ENCODE data around the gene GHRH.

GHRH gene

DNA sequence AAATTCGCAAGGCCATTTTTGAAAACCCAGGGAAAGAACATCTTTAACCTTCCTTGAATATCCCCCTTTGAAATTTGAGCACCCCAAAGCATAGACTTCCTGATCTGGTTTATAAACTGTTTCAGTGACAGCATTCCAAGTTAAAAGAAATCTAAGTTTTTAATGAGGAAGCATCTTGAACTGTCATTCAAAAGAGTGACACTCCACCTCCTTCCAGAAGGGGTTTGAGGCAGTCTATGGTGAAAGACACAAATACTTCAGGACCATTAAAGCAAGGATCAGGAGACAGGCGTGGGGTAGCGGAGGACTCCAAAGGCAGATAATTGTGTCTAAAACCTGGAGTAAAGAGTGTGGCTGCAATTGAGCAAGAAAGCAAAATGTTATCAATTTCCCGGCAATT lies 691 bp downstream of the GHRH start:
- DNase-seq: no peak

DNA sequence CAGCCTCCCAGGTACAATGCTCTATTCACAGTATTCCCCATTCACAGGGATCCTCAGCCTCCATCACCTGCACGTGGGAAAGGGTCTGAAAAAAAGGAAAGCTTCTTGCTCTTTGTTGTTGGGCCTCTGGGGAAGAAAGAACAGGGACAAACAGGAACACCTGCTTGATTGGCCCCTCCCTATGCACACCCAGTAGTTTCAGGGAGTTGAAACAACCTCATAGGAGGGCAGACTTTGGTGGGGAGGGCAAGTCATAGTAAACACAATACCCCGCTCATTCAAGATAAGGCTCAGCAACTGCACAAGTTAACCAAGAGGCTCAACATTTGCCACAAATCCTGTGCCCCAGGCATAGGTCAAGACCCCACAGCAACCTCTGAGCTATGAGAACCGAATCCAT lies 1.7 kb downstream of the GHRH start:
- no peak for DNase-seq

DNA sequence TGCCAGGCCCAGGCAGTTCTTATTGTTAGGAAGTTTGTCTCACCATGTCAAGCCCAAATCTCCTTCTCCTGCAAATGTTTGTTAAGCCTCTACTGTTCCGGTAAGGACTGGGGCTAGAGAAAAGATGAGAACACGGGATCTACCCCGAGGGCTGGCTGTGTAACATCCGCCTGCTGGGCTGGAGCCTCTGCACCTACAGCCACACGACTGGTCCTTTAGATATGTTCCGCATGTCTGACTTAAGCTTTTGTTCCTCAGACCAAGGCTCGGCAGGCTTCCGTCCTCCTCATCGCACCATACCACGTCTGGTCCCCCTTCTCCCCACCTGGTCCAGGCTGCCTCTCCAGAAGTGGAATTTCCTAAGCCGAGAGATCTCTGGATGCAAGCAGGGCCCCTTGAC lies 2.6 kb downstream of the GHRH start:
- DNase-seq: no peak

- no peak for DNase-seq
Observed at GRCh38 chr20:37257988-37258387, 3.6 kb downstream of the GHRH start.

DNA sequence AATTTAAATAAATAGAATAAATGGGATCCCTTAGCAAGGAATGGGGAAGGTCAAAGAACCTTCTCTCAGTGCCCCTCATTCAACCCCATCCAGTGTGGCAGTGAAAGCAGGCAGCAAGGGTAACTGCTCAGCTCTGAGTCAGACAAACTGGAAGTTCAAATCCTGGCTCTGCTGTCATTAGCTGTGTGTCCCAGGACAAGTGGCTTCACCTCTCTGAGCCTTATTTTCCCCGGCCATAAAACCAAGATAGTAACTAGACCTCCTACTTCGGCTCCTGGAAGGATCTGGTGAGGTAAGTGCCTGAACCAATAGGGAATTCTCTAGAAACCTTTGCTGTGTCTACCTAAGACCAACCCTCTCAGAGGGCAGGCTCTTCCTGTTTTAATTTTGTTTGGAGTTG lies 4.1 kb downstream of the GHRH start:
- DNase-seq: no peak

GRCh38 chr20:37256286-37256685 lies 5.3 kb downstream of the GHRH start:
- peak; percentile 26 for DNase-seq

- DNase-seq: peak; percentile 70
Observed at GRCh38 chr20:37254114-37254878, 7.3 kb downstream of the GHRH start.

GRCh38 chr20:37253087-37253486 lies 8.5 kb downstream of the GHRH start:
- DNase-seq: no peak

DNA sequence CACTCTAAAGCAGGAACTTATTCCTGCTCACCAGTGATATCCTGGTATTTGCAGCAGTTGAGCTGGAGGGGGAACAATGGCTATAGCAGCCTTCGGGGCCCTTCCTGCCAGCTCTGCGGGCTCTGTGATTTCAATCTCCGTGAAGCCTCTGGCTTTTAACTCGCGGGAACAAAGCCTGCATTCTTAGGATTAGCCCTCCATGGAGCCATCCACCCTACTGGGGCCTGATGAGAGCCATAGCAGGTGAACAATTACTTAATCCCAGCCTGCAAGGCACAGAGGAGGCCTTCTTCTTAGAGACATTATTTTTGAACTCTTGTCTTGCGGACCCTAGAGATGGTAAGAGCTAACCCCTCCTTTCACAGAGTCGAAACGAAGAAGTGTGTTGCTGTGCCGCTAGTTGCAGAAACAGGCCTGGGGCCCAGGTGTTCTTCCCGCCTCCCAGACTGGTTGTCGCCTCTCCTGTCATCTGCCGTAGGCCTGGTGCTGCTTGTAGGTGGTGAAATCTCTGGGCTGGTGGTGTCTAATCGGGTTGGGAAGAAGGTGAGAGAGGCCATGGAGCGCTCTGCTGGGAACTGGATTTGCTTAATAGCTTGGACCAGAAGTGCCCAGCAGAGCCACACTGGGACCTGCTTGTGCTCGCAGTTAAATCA lies 9.7 kb downstream of the GHRH start:
- DNase-seq: no peak

- DNase-seq: no peak
Observed at GRCh38 chr20:37249304-37249703, 12.3 kb downstream of the GHRH start.

DNA sequence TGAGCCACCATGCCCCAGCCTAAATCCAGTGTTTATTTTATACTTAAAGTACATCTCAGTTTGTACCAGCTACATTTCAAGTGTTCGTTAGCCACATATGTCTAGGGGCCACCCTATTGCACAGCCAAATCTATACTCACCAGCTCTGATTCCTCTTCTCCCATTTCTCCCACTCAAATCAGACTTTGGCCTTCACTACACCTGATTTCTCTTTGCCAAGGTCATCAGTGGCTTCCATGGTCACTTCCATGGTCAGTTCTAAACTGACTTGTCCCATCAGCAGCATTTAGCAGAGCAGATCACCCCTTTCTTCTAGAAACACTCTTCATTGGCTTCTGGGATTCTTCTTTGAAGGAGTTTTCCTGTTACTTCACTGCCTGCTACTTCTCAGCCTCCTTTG lies 14.1 kb downstream of the GHRH start:
- no peak for DNase-seq

- DNase-seq: no peak
Observed at GRCh38 chr20:37246736-37247135, 14.9 kb downstream of the GHRH start.

- DNase-seq: no peak
Observed at GRCh38 chr20:37245216-37246150, 16.1 kb downstream of the GHRH start.

DNA sequence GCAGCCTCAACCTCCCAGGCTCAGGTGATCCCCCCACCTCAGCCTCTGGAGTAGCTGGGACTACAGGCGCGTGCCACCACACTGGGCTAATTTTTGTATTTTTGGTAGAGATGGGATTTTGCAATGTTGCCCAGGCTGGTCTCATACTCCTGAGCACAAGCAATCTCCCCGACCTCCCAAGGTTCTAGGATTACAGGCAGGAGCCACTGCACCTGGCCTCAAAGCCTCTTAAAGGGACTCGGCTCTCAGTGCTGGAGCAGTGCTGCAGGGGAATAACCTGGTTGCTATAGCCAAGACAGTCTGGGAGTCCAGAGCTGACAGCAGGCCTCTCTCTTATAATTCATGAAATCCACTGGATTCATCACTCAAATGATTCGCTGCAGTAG lies 17.0 kb downstream of the GHRH start:
- DNase-seq: no peak

DNA sequence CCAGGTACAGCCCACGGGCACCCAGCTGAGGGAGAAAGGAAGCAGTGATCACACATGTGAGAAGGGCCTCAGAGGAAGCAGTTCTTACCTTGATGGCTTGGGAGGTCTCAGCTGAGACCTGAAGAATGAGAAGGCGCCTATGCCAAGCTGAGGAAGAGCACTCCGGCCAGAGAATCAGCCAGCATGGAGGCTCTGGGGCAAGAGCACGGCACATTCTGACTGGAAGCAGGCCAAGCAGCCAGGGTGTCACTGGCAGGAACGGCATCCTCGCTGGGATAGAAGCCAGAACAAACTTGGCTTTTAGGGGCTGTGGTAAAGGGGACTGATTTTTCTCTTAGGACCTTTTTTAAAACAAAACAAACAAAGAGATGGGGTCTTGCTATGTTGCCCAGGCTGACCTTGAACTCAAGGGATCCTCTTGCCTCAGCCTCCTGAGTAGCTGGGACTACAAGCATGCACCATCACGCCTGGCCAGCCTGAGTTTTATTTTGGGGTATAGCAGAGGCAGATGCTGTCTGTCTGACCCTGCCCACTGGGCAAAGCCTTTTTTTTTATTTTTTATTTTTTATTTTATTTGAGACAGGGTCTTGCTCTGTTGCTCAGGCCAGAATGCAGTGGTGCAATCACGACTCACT lies 17.6 kb downstream of the GHRH start:
- no peak for DNase-seq

- no peak for DNase-seq
Observed at GRCh38 chr20:37243076-37243936, 18.3 kb downstream of the GHRH start.

DNA sequence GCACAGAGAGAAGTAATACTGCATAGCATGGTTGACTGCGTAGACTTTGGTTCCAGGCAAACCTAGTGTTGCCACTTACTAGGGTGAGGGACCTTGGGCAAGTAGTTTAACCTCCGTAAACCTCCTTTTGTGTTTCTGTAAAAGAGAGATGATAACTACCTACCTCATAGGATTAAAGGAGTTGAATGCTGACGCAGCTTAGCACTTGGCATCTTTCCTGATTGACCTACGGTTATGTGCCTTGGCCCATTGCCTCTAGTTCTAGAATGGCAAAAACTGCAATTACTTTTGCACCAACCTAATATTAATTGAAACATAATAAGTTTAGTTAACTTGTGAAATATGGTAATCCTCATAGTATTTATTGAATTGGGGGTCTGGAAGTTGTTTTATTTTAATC lies 19.1 kb downstream of the GHRH start:
- DNase-seq: no peak

- no peak for DNase-seq
Observed at GRCh38 chr20:37240337-37241067, 21.1 kb downstream of the GHRH start.

- DNase-seq: no peak
Observed at GRCh38 chr20:37238935-37239451, 22.6 kb downstream of the GHRH start.

- no peak for DNase-seq
Observed at GRCh38 chr20:37238426-37238825, 23.2 kb downstream of the GHRH start.

- no peak for DNase-seq
Observed at GRCh38 chr20:37237656-37238055, 24.0 kb downstream of the GHRH start.
